ENCODE results near the gene XDH.

XDH gene

GRCh38 chr2:31397094-31397493 lies 17.4 kb downstream of the XDH start:
- H3K27ac ChIP-seq (ENCODE audit: low read depth, low read length) = no peak overlapping the region
- H3K4me1 ChIP-seq (ENCODE audit: control insufficient read depth, insufficient read depth, low read length) = no peaks in the 10 kb centered on the region
- no peak overlapping the region for H3K9ac ChIP-seq (ENCODE audit: low read length)
- no peak overlapping the region for H3K4me3 ChIP-seq (ENCODE audit: low read length)
- H3K27me3 ChIP-seq (ENCODE audit: control insufficient read depth, insufficient read depth, low read length) = no peaks in the 10 kb centered on the region
- no peaks in the 10 kb centered on the region for H3K36me3 ChIP-seq (ENCODE audit: control insufficient read depth, insufficient read depth, low read length)

GRCh38 chr2:31390324-31390723 lies 24.2 kb downstream of the XDH start:
- Histone ChIP-seq H3K27ac (ENCODE audit: low read depth, low read length) (no peak overlapping the region), H3K27me3 (ENCODE audit: control insufficient read depth, insufficient read depth, low read length) (no peaks in the 10 kb centered on the region), H3K9ac (ENCODE audit: low read length) (no peak overlapping the region), H3K4me3 (ENCODE audit: low read length) (no peak overlapping the region), H3K36me3 (ENCODE audit: control insufficient read depth, insufficient read depth, low read length) (no peaks in the 10 kb centered on the region), H3K4me1 (ENCODE audit: control insufficient read depth, insufficient read depth, low read length) (no peaks in the 10 kb centered on the region)

DNA sequence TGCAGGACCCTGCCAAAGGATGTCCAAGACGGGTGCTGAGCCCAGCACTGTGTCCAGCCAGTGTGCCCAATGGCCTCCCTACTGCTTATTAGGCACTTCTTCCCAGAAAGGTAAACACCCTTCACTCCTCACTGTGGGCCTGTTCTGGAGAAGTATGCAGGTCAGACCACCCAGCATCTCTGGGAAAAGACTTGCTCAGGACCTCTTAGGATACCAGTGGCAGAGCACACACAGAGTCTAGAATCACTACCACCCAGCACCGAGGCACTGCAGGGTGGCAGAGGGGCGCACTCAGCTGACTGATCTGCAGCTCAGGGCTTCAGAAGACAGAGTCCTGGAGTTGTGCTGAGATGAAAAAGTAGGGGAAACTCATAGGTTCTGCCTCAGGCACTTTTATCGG lies 25.8 kb downstream of the XDH start:
- no peak overlapping the region for H3K4me3 ChIP-seq (ENCODE audit: low read length)
- H3K9ac ChIP-seq (ENCODE audit: low read length) = no peak overlapping the region
- no peaks in the 10 kb centered on the region for H3K27me3 ChIP-seq (ENCODE audit: control insufficient read depth, insufficient read depth, low read length)
- H3K36me3 ChIP-seq (ENCODE audit: control insufficient read depth, insufficient read depth, low read length) = no peaks in the 10 kb centered on the region
- no peaks in the 10 kb centered on the region for H3K4me1 ChIP-seq (ENCODE audit: control insufficient read depth, insufficient read depth, low read length)
- H3K27ac ChIP-seq (ENCODE audit: low read depth, low read length) = no peak overlapping the region

GRCh38 chr2:31387850-31388249 lies 26.7 kb downstream of the XDH start:
- H3K9ac ChIP-seq (ENCODE audit: low read length) = no peak overlapping the region
- H3K27me3 ChIP-seq (ENCODE audit: control insufficient read depth, insufficient read depth, low read length) = no peaks in the 10 kb centered on the region
- H3K4me1 ChIP-seq (ENCODE audit: control insufficient read depth, insufficient read depth, low read length) = no peaks in the 10 kb centered on the region
- no peaks in the 10 kb centered on the region for H3K36me3 ChIP-seq (ENCODE audit: control insufficient read depth, insufficient read depth, low read length)
- H3K4me3 ChIP-seq (ENCODE audit: low read length) = no peak overlapping the region
- H3K27ac ChIP-seq (ENCODE audit: low read depth, low read length) = no peak overlapping the region

DNA sequence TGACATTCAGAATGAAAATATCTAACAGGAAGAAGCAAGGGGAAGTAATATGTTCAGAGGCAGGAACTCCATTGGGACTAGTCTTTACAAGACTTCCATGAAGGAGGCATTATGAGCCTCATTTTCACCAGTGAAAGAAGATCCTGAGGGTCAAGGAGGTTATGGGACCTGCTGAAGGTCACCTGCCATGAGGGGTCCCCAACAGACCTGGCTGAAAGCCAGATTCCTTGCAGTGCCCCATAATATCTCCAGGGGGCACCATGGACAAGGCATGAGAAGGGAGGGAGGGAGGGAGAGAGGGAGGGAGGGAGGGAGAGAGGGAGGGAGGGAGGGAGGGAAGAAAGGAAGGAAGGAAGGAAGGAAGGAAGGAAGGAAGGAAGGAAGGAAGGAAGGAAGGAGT lies 27.9 kb downstream of the XDH start:
- Histone ChIP-seq H3K4me1 (ENCODE audit: control insufficient read depth, insufficient read depth, low read length) (no peaks in the 10 kb centered on the region), H3K36me3 (ENCODE audit: control insufficient read depth, insufficient read depth, low read length) (no peaks in the 10 kb centered on the region), H3K9ac (ENCODE audit: low read length) (no peak overlapping the region), H3K4me3 (ENCODE audit: low read length) (no peak overlapping the region), H3K27ac (ENCODE audit: low read depth, low read length) (no peak overlapping the region), H3K27me3 (ENCODE audit: control insufficient read depth, insufficient read depth, low read length) (no peaks in the 10 kb centered on the region)

- no peak overlapping the region for H3K4me3 ChIP-seq (ENCODE audit: low read length)
- no peak overlapping the region for H3K9ac ChIP-seq (ENCODE audit: low read length)
- H3K27me3 ChIP-seq (ENCODE audit: control insufficient read depth, insufficient read depth, low read length) = no peaks in the 10 kb centered on the region
- H3K4me1 ChIP-seq (ENCODE audit: control insufficient read depth, insufficient read depth, low read length) = no peaks in the 10 kb centered on the region
- no peaks in the 10 kb centered on the region for H3K36me3 ChIP-seq (ENCODE audit: control insufficient read depth, insufficient read depth, low read length)
- H3K27ac ChIP-seq (ENCODE audit: low read depth, low read length) = no peak overlapping the region
Observed at GRCh38 chr2:31386172-31386571, 28.4 kb downstream of the XDH start.

DNA sequence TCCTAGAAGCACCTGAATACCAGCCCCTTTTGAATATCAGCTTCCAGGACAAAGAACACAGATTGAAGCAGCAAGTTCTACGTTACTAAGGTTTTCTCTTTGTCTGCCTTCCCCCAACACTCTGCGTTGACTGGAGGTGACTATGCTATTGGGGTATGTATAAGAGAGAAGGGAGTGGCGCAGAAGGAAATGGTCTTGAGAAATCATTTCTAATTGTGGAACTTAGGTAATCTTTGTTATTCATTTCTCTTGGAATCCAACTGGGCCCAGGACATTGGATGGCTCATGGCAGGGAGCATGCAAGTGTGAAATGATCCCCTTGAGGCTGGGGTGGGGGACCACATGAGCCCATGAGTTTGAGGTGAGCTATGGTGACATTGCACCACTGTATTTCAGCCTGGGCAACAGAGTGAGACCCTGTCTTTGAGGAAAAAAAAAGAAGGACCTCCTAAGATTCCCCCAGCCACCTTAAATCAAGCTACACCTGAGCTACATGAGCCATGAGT lies 29.7 kb downstream of the XDH start:
- no peak overlapping the region for H3K27ac ChIP-seq (ENCODE audit: low read depth, low read length)
- H3K4me1 ChIP-seq (ENCODE audit: control insufficient read depth, insufficient read depth, low read length) = no peaks in the 10 kb centered on the region
- H3K27me3 ChIP-seq (ENCODE audit: control insufficient read depth, insufficient read depth, low read length) = no peaks in the 10 kb centered on the region
- no peaks in the 10 kb centered on the region for H3K36me3 ChIP-seq (ENCODE audit: control insufficient read depth, insufficient read depth, low read length)
- no peak overlapping the region for H3K4me3 ChIP-seq (ENCODE audit: low read length)
- H3K9ac ChIP-seq (ENCODE audit: low read length) = no peak overlapping the region

DNA sequence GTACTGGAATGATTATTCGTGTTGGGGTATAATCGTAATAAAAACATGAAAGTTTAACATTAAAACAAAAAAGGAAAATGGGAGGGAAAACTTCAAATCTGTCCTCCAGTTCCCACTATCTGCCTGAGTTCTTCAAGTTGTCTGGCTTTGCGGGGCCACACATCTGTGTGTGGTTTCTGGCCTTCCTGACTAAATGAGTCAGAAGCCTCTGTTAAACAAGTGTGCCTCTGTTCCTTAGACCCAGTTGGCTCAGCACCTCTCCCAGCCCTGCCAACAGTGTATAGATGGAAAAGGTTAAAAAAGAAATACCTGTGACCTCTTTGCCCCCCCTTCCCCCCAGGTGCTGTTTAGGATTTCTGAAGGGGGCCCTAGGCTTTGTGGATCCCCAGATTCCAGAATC lies 30.2 kb downstream of the XDH start:
- no peak overlapping the region for H3K4me3 ChIP-seq (ENCODE audit: low read length)
- no peaks in the 10 kb centered on the region for H3K4me1 ChIP-seq (ENCODE audit: control insufficient read depth, insufficient read depth, low read length)
- H3K9ac ChIP-seq (ENCODE audit: low read length) = no peak overlapping the region
- H3K36me3 ChIP-seq (ENCODE audit: control insufficient read depth, insufficient read depth, low read length) = no peaks in the 10 kb centered on the region
- H3K27me3 ChIP-seq (ENCODE audit: control insufficient read depth, insufficient read depth, low read length) = no peaks in the 10 kb centered on the region
- no peak overlapping the region for H3K27ac ChIP-seq (ENCODE audit: low read depth, low read length)

DNA sequence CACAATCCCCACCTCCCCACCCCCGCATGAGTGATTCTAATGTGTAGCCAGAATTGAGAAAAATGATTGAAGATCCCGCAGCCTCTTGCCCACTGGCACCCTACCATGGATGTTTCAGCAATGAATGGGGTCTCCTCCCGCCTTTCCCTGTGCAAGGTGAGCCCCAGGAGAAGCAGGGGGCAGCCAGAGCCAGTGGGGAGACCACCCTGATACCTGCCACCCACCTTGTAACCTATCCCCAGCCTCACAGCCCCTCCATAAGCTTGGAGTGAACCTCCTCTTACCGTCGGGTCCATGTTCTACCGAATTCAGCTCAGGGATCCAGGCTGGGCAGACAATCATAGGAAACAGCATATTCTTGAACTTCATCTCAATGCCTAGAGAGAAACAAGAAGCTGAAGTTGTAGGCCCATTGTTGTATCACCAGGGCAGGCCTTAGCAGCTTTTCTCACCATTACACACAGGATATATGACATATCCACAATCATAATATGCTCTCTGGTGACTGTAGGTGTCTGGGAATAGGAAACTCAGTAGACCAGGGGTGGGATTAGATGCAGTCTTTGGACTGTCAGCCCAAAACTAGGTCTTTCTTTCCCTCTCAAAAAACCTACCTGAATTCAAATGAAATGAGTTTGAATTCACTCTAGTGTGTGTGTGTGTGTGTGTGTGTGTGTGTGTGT lies 30.9 kb downstream of the XDH start:
- no peaks in the 10 kb centered on the region for H3K4me1 ChIP-seq (ENCODE audit: control insufficient read depth, insufficient read depth, low read length)
- H3K27me3 ChIP-seq (ENCODE audit: control insufficient read depth, insufficient read depth, low read length) = no peaks in the 10 kb centered on the region
- H3K4me3 ChIP-seq (ENCODE audit: low read length) = no peak overlapping the region
- H3K27ac ChIP-seq (ENCODE audit: low read depth, low read length) = no peak overlapping the region
- H3K9ac ChIP-seq (ENCODE audit: low read length) = no peak overlapping the region
- H3K36me3 ChIP-seq (ENCODE audit: control insufficient read depth, insufficient read depth, low read length) = no peaks in the 10 kb centered on the region

DNA sequence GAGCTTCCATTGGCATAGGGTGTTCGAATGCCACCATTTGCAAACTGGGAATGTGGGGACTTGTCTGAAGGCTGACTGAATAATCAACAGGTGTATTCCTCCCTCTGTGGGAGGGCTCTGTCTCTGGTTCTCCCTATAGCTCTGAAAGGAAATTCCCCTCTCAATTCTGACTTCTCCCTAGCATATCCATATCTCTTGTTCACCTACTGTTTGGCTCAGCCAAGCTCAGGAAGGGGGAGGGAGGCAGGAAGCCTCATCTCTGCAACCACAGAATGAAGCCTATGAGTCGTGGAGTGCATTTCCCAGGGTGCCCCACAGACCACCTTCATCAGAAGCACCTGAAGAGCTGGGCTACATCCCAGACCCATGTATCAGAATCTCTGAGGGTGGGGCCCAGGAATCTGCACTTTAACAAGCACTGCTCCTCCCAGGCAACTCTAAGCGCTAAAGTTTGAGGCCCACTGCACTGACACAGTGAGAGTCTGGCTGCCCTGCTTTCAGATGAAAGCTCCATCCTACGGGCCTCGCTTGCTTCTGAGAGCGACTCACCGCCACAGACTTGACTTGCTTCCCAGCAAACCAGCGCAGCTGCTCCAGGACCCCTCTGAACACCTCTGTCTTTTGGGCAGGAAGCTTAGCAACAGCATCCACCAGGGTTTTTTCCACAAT lies 32.0 kb downstream of the XDH start:
- Histone ChIP-seq H3K27me3 (ENCODE audit: control insufficient read depth, insufficient read depth, low read length) (no peaks in the 10 kb centered on the region), H3K27ac (ENCODE audit: low read depth, low read length) (no peak overlapping the region), H3K36me3 (ENCODE audit: control insufficient read depth, insufficient read depth, low read length) (no peaks in the 10 kb centered on the region)

GRCh38 chr2:31381601-31382000 lies 32.9 kb downstream of the XDH start:
- Histone ChIP-seq H3K9ac (ENCODE audit: low read length) (no peak overlapping the region), H3K27ac (ENCODE audit: low read depth, low read length) (no peak overlapping the region), H3K27me3 (ENCODE audit: control insufficient read depth, insufficient read depth, low read length) (no peaks in the 10 kb centered on the region), H3K4me3 (ENCODE audit: low read length) (no peak overlapping the region), H3K36me3 (ENCODE audit: control insufficient read depth, insufficient read depth, low read length) (no peaks in the 10 kb centered on the region), H3K4me1 (ENCODE audit: control insufficient read depth, insufficient read depth, low read length) (no peaks in the 10 kb centered on the region)

More for the DNA sequence above, 32.0 kb downstream of the XDH start:
- Histone ChIP-seq H3K4me3 (ENCODE audit: low read length) (no peak overlapping the region), H3K4me1 (ENCODE audit: control insufficient read depth, insufficient read depth, low read length) (no peaks in the 10 kb centered on the region), H3K9ac (ENCODE audit: low read length) (no peak overlapping the region)

DNA sequence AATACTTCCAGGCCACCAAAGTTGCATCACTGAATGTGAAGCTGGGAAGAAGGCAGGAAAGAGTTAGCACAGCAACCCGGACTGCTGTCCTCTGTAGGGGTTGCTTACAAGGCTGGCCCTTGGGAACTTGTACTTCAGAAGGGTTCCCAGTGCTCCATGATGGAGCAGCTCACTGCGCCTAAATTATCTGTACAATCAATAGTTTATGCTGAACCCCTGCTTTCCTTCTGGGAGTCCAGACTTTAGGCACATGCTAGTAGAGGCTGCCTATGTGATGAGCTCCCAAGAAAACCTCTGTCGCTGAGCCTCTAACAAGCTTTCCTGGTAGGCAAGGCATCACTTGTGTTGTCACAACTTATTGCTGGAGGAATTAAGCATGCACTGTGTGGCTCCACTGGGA lies 34.3 kb downstream of the XDH start:
- no peaks in the 10 kb centered on the region for H3K27me3 ChIP-seq (ENCODE audit: control insufficient read depth, insufficient read depth, low read length)
- H3K4me3 ChIP-seq (ENCODE audit: low read length) = no peak overlapping the region
- no peak overlapping the region for H3K27ac ChIP-seq (ENCODE audit: low read depth, low read length)
- H3K36me3 ChIP-seq (ENCODE audit: control insufficient read depth, insufficient read depth, low read length) = no peaks in the 10 kb centered on the region
- no peaks in the 10 kb centered on the region for H3K4me1 ChIP-seq (ENCODE audit: control insufficient read depth, insufficient read depth, low read length)
- H3K9ac ChIP-seq (ENCODE audit: low read length) = no peak overlapping the region

GRCh38 chr2:31379747-31380146 lies 34.8 kb downstream of the XDH start:
- no peak overlapping the region for H3K4me3 ChIP-seq (ENCODE audit: low read length)
- H3K9ac ChIP-seq (ENCODE audit: low read length) = no peak overlapping the region
- no peaks in the 10 kb centered on the region for H3K27me3 ChIP-seq (ENCODE audit: control insufficient read depth, insufficient read depth, low read length)
- no peaks in the 10 kb centered on the region for H3K4me1 ChIP-seq (ENCODE audit: control insufficient read depth, insufficient read depth, low read length)
- no peaks in the 10 kb centered on the region for H3K36me3 ChIP-seq (ENCODE audit: control insufficient read depth, insufficient read depth, low read length)
- H3K27ac ChIP-seq (ENCODE audit: low read depth, low read length) = no peak overlapping the region

Measured in rectal smooth muscle tissue (tissue), 1 donor.